ENCODE measurements around the gene RAB11FIP4. TPM values are rescaled to one million over a fixed set of nuclear protein-coding genes. Genes with fewer than 3 reads are reported as not detected.

Gene RAB11FIP4
- total and polyA plus RNA-seq, 9 of the 15 experiments (the other 6 are each of a cell fraction or from before 2014, with no cell fraction given): 0.62 to 16.6 (median 8.9) TPM

DNA sequence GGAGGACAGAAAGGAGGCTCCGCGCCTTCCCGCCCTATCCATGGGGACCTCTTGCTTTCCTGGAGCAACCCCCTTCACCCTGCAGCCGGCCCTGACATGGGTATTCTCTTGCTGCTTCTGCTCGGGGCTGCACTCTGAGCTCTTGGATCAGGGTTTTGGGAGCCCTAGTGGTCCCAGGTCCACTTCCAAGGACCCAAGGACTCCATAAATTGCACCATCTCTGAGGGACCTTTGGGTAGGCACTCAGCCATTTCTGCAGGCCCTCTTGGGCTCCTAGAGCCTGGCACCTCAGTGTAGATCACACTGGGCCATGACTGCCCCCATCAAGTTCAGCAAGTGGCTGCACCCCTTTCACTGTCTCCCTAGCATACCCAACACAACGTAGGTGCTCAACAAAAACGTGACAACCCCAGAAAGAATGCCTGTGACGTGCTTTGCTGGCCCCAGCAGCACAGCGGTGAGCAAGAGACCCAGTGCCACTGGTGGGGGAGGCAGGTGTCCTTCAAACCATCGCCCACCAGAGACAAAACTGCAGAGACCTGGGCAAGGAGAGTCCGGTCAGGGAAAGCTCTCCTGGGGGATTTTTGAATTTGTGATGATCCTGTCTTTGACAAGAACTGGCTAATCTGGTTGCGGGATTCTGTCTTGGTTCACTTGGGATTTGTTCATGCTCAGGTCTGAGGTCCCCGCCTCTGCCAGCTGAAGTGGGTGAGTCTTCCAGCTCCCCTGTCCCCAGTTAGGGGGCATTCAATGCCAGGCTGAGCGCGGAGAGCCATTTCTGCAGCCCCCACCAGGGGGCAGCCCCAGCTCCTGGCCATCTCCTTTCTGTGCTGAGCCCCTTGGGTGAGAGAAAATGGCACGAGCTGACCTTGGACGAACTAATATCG is 2.5 kb upstream of the RAB11FIP4 start (continued):
- TF ChIP-seq, protein P1, sequence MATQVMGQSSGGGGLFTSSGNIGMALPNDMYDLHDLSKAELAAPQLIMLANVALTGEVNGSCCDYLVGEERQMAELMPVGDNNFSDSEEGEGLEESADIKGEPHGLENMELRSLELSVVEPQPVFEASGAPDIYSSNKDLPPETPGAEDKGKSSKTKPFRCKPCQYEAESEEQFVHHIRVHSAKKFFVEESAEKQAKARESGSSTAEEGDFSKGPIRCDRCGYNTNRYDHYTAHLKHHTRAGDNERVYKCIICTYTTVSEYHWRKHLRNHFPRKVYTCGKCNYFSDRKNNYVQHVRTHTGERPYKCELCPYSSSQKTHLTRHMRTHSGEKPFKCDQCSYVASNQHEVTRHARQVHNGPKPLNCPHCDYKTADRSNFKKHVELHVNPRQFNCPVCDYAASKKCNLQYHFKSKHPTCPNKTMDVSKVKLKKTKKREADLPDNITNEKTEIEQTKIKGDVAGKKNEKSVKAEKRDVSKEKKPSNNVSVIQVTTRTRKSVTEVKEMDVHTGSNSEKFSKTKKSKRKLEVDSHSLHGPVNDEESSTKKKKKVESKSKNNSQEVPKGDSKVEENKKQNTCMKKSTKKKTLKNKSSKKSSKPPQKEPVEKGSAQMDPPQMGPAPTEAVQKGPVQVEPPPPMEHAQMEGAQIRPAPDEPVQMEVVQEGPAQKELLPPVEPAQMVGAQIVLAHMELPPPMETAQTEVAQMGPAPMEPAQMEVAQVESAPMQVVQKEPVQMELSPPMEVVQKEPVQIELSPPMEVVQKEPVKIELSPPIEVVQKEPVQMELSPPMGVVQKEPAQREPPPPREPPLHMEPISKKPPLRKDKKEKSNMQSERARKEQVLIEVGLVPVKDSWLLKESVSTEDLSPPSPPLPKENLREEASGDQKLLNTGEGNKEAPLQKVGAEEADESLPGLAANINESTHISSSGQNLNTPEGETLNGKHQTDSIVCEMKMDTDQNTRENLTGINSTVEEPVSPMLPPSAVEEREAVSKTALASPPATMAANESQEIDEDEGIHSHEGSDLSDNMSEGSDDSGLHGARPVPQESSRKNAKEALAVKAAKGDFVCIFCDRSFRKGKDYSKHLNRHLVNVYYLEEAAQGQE (IDR thresholded peaks at IDR 0.05; ENCODE audit: borderline replicate concordance): peak; percentile 55; the same call in 1 of the 2 replicates
- TF ChIP-seq, protein P1 (CRISPR knock-in tag; IDR thresholded peaks at IDR 0.05; ENCODE audit: low read depth): no peak
- TF ChIP-seq, protein P2, sequence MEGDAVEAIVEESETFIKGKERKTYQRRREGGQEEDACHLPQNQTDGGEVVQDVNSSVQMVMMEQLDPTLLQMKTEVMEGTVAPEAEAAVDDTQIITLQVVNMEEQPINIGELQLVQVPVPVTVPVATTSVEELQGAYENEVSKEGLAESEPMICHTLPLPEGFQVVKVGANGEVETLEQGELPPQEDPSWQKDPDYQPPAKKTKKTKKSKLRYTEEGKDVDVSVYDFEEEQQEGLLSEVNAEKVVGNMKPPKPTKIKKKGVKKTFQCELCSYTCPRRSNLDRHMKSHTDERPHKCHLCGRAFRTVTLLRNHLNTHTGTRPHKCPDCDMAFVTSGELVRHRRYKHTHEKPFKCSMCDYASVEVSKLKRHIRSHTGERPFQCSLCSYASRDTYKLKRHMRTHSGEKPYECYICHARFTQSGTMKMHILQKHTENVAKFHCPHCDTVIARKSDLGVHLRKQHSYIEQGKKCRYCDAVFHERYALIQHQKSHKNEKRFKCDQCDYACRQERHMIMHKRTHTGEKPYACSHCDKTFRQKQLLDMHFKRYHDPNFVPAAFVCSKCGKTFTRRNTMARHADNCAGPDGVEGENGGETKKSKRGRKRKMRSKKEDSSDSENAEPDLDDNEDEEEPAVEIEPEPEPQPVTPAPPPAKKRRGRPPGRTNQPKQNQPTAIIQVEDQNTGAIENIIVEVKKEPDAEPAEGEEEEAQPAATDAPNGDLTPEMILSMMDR (IDR thresholded peaks at IDR 0.05 in 2 of 3, conservative IDR thresholded peaks at IDR 0.05 in 1 of 3; ENCODE audit: insufficient read depth in 2 of 3, low read depth in 1 of 3, low read length in 3 of 3): peak; percentile 77 to 86 (median 82)
- TF ChIP-seq GATAD2B (IDR thresholded peaks at IDR 0.05; ENCODE audit: borderline replicate concordance) (no peak), ZNF347 (CRISPR knock-in tag; IDR thresholded peaks at IDR 0.05; ENCODE audit: low read depth) (no peak), ZNF23 (CRISPR knock-in tag; IDR thresholded peaks at IDR 0.05) (no peak), HDAC2 (IDR thresholded peaks at IDR 0.05) (no peak), SAP30 (IDR thresholded peaks at IDR 0.05; ENCODE audit: borderline replicate concordance, insufficient read depth, low read depth, low read length, poor library complexity, severe bottlenecking) (no peak), SMC3 (conservative IDR thresholded peaks at IDR 0.05; ENCODE audit: insufficient read depth, low read depth, low read length) (peak; percentile 77), HMG20B (CRISPR knock-in tag; IDR thresholded peaks at IDR 0.05) (no peak), NONO (IDR thresholded peaks at IDR 0.05; ENCODE audit: low read depth in 2 of 2, low read length in 1 of 2) (no peak)
- TF ChIP-seq, protein P3, sequence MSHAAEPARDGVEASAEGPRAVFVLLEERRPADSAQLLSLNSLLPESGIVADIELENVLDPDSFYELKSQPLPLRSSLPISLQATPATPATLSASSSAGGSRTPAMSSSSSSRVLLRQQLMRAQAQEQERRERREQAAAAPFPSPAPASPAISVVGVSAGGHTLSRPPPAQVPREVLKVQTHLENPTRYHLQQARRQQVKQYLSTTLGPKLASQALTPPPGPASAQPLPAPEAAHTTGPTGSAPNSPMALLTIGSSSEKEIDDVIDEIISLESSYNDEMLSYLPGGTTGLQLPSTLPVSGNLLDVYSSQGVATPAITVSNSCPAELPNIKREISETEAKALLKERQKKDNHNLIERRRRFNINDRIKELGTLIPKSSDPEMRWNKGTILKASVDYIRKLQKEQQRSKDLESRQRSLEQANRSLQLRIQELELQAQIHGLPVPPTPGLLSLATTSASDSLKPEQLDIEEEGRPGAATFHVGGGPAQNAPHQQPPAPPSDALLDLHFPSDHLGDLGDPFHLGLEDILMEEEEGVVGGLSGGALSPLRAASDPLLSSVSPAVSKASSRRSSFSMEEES (CRISPR knock-in tag; IDR thresholded peaks at IDR 0.05): no peak
- TF ChIP-seq, protein P4, sequence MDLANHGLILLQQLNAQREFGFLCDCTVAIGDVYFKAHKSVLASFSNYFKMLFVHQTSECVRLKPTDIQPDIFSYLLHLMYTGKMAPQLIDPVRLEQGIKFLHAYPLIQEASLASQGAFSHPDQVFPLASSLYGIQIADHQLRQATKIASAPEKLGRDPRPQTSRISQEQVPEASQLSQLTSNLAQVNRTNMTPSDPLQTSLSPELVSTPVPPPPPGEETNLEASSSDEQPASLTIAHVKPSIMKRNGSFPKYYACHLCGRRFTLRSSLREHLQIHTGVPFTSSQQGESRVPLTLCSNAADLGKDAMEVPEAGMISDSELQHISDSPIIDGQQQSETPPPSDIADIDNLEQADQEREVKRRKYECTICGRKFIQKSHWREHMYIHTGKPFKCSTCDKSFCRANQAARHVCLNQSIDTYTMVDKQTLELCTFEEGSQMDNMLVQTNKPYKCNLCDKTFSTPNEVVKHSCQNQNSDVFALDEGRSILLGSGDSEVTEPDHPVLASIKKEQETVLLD (IDR thresholded peaks at IDR 0.05): no peak

Data from K562 (cell line).